HCT116 (cell line): ENCODE measurements around the gene LMAN2L. TPM values are rescaled to one million over a fixed set of nuclear protein-coding genes. Genes with fewer than 3 reads are reported as not detected.

ENCODE experiments used
- ATAC-seq: fragments of 200-7000 bp; cut with Tn5 transposase; 2 replicates; pipeline ENCODE4 v1.9.1; 2020; ENCODE audit warnings: mild to moderate bottlenecking, moderate library complexity
- BruUV-seq: library from RNA; stranded (reverse); fragments of 400-500 nt; replicated peaks from 2 replicates; lab custom pipeline; 2021; lab: Mats Ljungman, UMichigan
- CTCF ChIA-PET: fragments of 300-600 bp; sonication (Branson Sonifier 250); formaldehyde crosslinking; loops from one replicate; lab custom pipeline; 2021; ENCODE audit warnings: antibody characterized with exemption; lab: Charles Lee
- POLR2A ChIA-PET: fragments of 300-600, 350-600 bp; sonication (Branson Sonifier 250); formaldehyde crosslinking; loops from one replicate; lab custom pipeline; 2021; ENCODE audit warnings: antibody characterized with exemption; lab: Charles Lee
- RAD21 ChIA-PET, 2 experiments: fragments of 300-600 bp; sonication (Branson Sonifier 250); formaldehyde crosslinking; loops; one replicate each; lab custom pipeline; 2023; ENCODE audit warnings: low total read pairs in 2 of 2; ENCODE audit not compliant: uncharacterized antibody in 2 of 2, unreplicated experiment in 2 of 2, low non-redundant PET in 1 of 2; lab: Charles Lee
- DNase-seq: peaks from one replicate; pipeline ENCODE4 v3.0.0-alpha.2; 2010; ENCODE audit warnings: low read depth, low spot score
- H2AFZ ChIP-seq: fragments of 200-600 bp; shearing (Covaris generic), sonication (generic); 2 replicates; pipeline ENCODE4 v1.6.1; 2017; ENCODE audit warnings: low read depth, mixed run types, mixed read lengths, antibody characterized with exemption, low read length; ENCODE audit not compliant: poor library complexity, severe bottlenecking
- H3K27ac ChIP-seq: 2 replicates; pipeline ENCODE4 v1.5.1; 2012; ENCODE audit warnings: low read depth, low read length
- H3K27me3 ChIP-seq: fragments of 200-600 bp; sonication (generic); 2 replicates; pipeline ENCODE4 v1.6.1; 2016; ENCODE audit warnings: mixed run types, low read length, mixed read lengths; ENCODE audit not compliant: insufficient read depth
- H3K36me3 ChIP-seq, 2 experiments: fragments of 200-500 bp in 1 of 2; fragments of 200-600 bp in 1 of 2; sonication (Bioruptor generic) in 1 of 2; sonication (generic) in 1 of 2; 2 replicates each; pipeline versions ENCODE4 v1.5.1 to v1.6.1; 2014 to 2016; ENCODE audit warnings: low read length in 2 of 2, inconsistent platforms in 1 of 2, mixed read lengths in 1 of 2, mixed run types in 1 of 2; ENCODE audit not compliant: insufficient read depth in 2 of 2, control insufficient read depth in 1 of 2
- H3K4me1 ChIP-seq, 2 experiments: fragments of 200-600 bp in 1 of 2; sonication (generic) in 1 of 2; 2 replicates each; pipeline versions ENCODE4 v1.5.1 to v1.6.1; 2012 to 2017; ENCODE audit warnings: low read length in 2 of 2, inconsistent platforms in 1 of 2, mild to moderate bottlenecking in 1 of 2, mixed read lengths in 1 of 2, mixed run types in 1 of 2, moderate library complexity in 1 of 2; ENCODE audit not compliant: insufficient read depth in 2 of 2, control insufficient read depth in 1 of 2
- H3K4me2 ChIP-seq: fragments of 200-600 bp; sonication (generic); 2 replicates; pipeline ENCODE4 v1.6.1; 2017; ENCODE audit warnings: mixed run types, low read length, mixed read lengths
- H3K4me3 ChIP-seq, 2 experiments: fragments of 200-600 bp in 1 of 2; sonication (generic) in 1 of 2; replicated peaks in 1 of 2; 2 replicates each; pipeline ENCODE4 v1.5.1; 2011 to 2016; ENCODE audit warnings: low read length in 2 of 2, control low read depth in 1 of 2, low read depth in 1 of 2, mild to moderate bottlenecking in 1 of 2, mixed read lengths in 1 of 2, mixed run types in 1 of 2
- H3K79me2 ChIP-seq: fragments of 200-600 bp; sonication (generic); 2 replicates; pipeline ENCODE4 v1.6.1; 2017; ENCODE audit warnings: mild to moderate bottlenecking, mixed run types, low read length, moderate library complexity, mixed read lengths; ENCODE audit not compliant: insufficient read depth
- H3K9ac ChIP-seq: fragments of 200-600 bp; sonication (generic); 2 replicates; pipeline ENCODE4 v1.6.1; 2016; ENCODE audit warnings: low read length, mixed read lengths
- H3K9me2 ChIP-seq: fragments of 200-600 bp; sonication (generic), shearing (Covaris generic); 2 replicates; pipeline ENCODE4 v1.6.1; 2017; ENCODE audit warnings: mixed run types, mild to moderate bottlenecking, moderate library complexity; ENCODE audit not compliant: insufficient read depth
- H3K9me3 ChIP-seq, 2 experiments: fragments of 200-500 bp in 1 of 2; fragments of 200-600 bp in 1 of 2; sonication (Bioruptor generic) in 1 of 2; sonication (generic) in 1 of 2; 2 replicates each; pipeline ENCODE4 v1.6.1; 2014 to 2017; ENCODE audit warnings: low read length in 2 of 2, mixed read lengths in 2 of 2, inconsistent platforms in 1 of 2, low read depth in 1 of 2, mild to moderate bottlenecking in 1 of 2, mixed run types in 1 of 2, moderate library complexity in 1 of 2; ENCODE audit not compliant: control insufficient read depth in 1 of 2, insufficient read depth in 1 of 2
- H4K20me1 ChIP-seq: fragments of 200-600 bp; sonication (generic), shearing (Covaris generic); 2 replicates; pipeline ENCODE4 v1.6.1; 2017; ENCODE audit warnings: mixed run types, mild to moderate bottlenecking, moderate library complexity; ENCODE audit not compliant: insufficient read depth
- ELF1 ChIP-seq: IDR thresholded peaks from 2 replicates; pipeline ENCODE4 v1.6.1; 2012; ENCODE audit warnings: low read depth, borderline replicate concordance
- EZH2 ChIP-seq: fragments of 200-600 bp; sonication (generic); IDR thresholded peaks from 2 replicates; pipeline ENCODE4 v1.6.1; 2017; ENCODE audit warnings: antibody characterized with exemption, mixed run types
- FOSL1 ChIP-seq: IDR thresholded peaks from 2 replicates; pipeline ENCODE4 v1.6.1; 2012; ENCODE audit warnings: low read depth
- JUND ChIP-seq: IDR thresholded peaks from 2 replicates; pipeline ENCODE4 v1.6.1; 2012
- POLR2A ChIP-seq: IDR thresholded peaks from 2 replicates; pipeline ENCODE4 v1.7.0; 2011; ENCODE audit warnings: borderline replicate concordance; ENCODE audit not compliant: insufficient read depth, insufficient read length; ENCODE audit errors: extremely low read depth
- POLR2AphosphoS5 ChIP-seq: IDR thresholded peaks from 2 replicates; pipeline ENCODE4 v1.6.1; 2011; ENCODE audit warnings: mild to moderate bottlenecking, low read depth, low read length, moderate library complexity
- RAD21 ChIP-seq: IDR thresholded peaks from 2 replicates; pipeline ENCODE4 v1.6.1; 2012; ENCODE audit warnings: low read depth, mild to moderate bottlenecking
- SIN3A ChIP-seq: IDR thresholded peaks from 2 replicates; pipeline ENCODE4 v1.6.1; 2012; ENCODE audit warnings: low read depth
- ZFX ChIP-seq: fragments of 450-650 bp; IDR thresholded peaks from 2 replicates; pipeline ENCODE4 v1.6.1; 2017
- intact Hi-C: fragments of 100-400 bp; cut with micrococcal nuclease; formaldehyde crosslinking; loops from 2 replicates; pipeline ENCODE4 v1.10.0; 2022
- total RNA-seq: library from RNA; stranded (reverse); gene quantifications from one replicate; pipeline ENCODE4 v1.2.1, GENCODE V29; 2021; ENCODE audit not compliant: unreplicated experiment
- TF ChIP-seq, protein P1 (sequence below): IDR thresholded peaks from 2 replicates; pipeline ENCODE4 v1.6.1; 2012; ENCODE audit warnings: low read depth
- TF ChIP-seq, protein P2 (sequence below): IDR thresholded peaks from 2 replicates; pipeline ENCODE4 v1.6.1; 2012
- TF ChIP-seq, protein P3 (sequence below), 3 experiments: fragments of 200-600 bp in 1 of 3; sonication (generic) in 1 of 3; IDR thresholded peaks in 2 of 3; conservative IDR thresholded peaks in 1 of 3; 2 replicates each; pipeline ENCODE4 v1.5.1; 2012 to 2017; ENCODE audit warnings: low read depth in 2 of 3, low read length in 2 of 3, antibody characterized with exemption in 1 of 3, borderline replicate concordance in 1 of 3, control low read depth in 1 of 3, mild to moderate bottlenecking in 1 of 3, mixed read lengths in 1 of 3, mixed run types in 1 of 3, moderate library complexity in 1 of 3; ENCODE audit not compliant: insufficient read depth in 1 of 3
- TF ChIP-seq, protein P4 (sequence below): IDR thresholded peaks from 2 replicates; pipeline ENCODE4 v1.6.1; 2011; ENCODE audit warnings: mild to moderate bottlenecking, low read length, moderate library complexity; ENCODE audit not compliant: insufficient replicate concordance; ENCODE audit errors: extremely low read depth

LMAN2L gene
- total RNA-seq, 1 experiment from 2014 or later, result 15.2 TPM

DNA sequence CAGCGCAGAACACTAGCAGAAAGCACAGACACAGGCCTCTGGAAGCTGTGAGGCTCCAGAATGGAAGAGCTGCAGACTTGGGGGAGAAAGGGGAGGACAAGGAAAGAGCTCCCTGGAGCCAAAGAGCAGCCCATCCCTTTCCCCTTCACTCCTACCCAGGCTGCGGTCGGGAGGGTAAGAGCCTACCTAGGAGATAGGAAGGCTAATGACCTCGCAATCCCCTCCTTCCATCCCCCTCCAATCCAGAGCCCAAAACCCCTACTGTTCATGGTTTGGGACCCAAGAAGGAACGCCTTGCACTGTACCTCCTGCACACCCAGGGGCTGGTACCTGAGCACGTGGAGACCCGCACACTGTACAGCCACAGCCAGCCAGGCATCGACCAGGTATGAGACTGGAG is 39.8 kb downstream of the LMAN2L start:
- H3K9me2 ChIP-seq, result no peaks in the 10 kb centered on the region
- H3K4me3 ChIP-seq, result no peak overlapping the region
- H3K27ac ChIP-seq, result no peak overlapping the region
- H3K9me3 ChIP-seq, result no peaks in the 10 kb centered on the region
- no peak overlapping the region for H3K4me2 ChIP-seq
- ATAC-seq (no peak), DNase-seq (no peak)
- ChIA-PET RAD21 (no interaction called here), POLR2A (no interaction called here), CTCF (no interaction called here)
- intact Hi-C loops, result no loop called here
- no peak overlapping the region for H3K9ac ChIP-seq
- H3K79me2 ChIP-seq, result no peaks in the 10 kb centered on the region
- H2AFZ ChIP-seq, result no peak overlapping the region
- 0 out of 4 replicates have a peak, but pooled peaks cover 0 to 2% of the 10 kb centered on the region in 2 experiments for H3K36me3 ChIP-seq
- no peaks in the 10 kb centered on the region for H4K20me1 ChIP-seq
- H3K27me3 ChIP-seq, result no peaks in the 10 kb centered on the region
- no TSS peak for BruUV-seq
- TF ChIP-seq FOSL1 (no peak), JUND (no peak), POLR2A (no peak), POLR2AphosphoS5 (no peak), ZFX (no peak)
- TF ChIP-seq, protein P1, sequence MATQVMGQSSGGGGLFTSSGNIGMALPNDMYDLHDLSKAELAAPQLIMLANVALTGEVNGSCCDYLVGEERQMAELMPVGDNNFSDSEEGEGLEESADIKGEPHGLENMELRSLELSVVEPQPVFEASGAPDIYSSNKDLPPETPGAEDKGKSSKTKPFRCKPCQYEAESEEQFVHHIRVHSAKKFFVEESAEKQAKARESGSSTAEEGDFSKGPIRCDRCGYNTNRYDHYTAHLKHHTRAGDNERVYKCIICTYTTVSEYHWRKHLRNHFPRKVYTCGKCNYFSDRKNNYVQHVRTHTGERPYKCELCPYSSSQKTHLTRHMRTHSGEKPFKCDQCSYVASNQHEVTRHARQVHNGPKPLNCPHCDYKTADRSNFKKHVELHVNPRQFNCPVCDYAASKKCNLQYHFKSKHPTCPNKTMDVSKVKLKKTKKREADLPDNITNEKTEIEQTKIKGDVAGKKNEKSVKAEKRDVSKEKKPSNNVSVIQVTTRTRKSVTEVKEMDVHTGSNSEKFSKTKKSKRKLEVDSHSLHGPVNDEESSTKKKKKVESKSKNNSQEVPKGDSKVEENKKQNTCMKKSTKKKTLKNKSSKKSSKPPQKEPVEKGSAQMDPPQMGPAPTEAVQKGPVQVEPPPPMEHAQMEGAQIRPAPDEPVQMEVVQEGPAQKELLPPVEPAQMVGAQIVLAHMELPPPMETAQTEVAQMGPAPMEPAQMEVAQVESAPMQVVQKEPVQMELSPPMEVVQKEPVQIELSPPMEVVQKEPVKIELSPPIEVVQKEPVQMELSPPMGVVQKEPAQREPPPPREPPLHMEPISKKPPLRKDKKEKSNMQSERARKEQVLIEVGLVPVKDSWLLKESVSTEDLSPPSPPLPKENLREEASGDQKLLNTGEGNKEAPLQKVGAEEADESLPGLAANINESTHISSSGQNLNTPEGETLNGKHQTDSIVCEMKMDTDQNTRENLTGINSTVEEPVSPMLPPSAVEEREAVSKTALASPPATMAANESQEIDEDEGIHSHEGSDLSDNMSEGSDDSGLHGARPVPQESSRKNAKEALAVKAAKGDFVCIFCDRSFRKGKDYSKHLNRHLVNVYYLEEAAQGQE, result no peak
- TF ChIP-seq, protein P2, sequence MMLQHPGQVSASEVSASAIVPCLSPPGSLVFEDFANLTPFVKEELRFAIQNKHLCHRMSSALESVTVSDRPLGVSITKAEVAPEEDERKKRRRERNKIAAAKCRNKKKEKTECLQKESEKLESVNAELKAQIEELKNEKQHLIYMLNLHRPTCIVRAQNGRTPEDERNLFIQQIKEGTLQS, result no peak
- H3K4me1 ChIP-seq, result no peaks in the 10 kb centered on the region

DNA sequence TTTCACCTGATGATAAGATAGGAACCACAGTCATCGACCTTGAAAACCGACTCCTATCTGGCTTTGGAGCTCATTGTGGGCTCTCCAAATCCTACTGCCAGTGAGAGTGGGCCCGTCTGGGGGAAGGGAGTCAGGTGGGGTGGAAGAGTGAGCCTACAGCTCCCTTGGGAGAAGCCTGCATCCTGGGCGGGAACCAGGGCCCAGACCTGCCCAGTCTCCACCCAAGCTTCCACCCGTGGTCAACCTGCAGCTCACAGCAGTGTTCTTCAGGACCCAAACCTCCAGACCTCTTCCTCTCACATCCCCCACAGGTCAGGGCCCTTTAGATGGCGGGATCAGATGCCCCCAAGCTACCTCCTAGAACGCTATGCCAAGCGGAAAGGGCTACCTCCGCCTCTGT is 40.2 kb downstream of the LMAN2L start:
- H3K9ac ChIP-seq, result no peak overlapping the region
- H4K20me1 ChIP-seq, result no peaks in the 10 kb centered on the region
- H3K9me2 ChIP-seq, result no peaks in the 10 kb centered on the region
- POLR2A ChIA-PET, result no interaction called here
- H3K27me3 ChIP-seq, result no peaks in the 10 kb centered on the region
- no peak overlapping the region for H3K27ac ChIP-seq
- TF ChIP-seq, protein P3, sequence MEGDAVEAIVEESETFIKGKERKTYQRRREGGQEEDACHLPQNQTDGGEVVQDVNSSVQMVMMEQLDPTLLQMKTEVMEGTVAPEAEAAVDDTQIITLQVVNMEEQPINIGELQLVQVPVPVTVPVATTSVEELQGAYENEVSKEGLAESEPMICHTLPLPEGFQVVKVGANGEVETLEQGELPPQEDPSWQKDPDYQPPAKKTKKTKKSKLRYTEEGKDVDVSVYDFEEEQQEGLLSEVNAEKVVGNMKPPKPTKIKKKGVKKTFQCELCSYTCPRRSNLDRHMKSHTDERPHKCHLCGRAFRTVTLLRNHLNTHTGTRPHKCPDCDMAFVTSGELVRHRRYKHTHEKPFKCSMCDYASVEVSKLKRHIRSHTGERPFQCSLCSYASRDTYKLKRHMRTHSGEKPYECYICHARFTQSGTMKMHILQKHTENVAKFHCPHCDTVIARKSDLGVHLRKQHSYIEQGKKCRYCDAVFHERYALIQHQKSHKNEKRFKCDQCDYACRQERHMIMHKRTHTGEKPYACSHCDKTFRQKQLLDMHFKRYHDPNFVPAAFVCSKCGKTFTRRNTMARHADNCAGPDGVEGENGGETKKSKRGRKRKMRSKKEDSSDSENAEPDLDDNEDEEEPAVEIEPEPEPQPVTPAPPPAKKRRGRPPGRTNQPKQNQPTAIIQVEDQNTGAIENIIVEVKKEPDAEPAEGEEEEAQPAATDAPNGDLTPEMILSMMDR (IDR thresholded peaks at IDR 0.05 in 2 of 3, conservative IDR thresholded peaks at IDR 0.05 in 1 of 3; ENCODE audit: borderline replicate concordance in 1 of 3, insufficient read depth in 1 of 3, low read depth in 2 of 3, low read length in 2 of 3), result no peak
- no peak for TF ChIP-seq EZH2
- TF ChIP-seq SIN3A, result no peak
- TF ChIP-seq, protein P4, sequence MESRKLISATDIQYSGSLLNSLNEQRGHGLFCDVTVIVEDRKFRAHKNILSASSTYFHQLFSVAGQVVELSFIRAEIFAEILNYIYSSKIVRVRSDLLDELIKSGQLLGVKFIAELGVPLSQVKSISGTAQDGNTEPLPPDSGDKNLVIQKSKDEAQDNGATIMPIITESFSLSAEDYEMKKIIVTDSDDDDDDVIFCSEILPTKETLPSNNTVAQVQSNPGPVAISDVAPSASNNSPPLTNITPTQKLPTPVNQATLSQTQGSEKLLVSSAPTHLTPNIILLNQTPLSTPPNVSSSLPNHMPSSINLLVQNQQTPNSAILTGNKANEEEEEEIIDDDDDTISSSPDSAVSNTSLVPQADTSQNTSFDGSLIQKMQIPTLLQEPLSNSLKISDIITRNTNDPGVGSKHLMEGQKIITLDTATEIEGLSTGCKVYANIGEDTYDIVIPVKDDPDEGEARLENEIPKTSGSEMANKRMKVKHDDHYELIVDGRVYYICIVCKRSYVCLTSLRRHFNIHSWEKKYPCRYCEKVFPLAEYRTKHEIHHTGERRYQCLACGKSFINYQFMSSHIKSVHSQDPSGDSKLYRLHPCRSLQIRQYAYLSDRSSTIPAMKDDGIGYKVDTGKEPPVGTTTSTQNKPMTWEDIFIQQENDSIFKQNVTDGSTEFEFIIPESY, result no peak
- no peak for TF ChIP-seq RAD21
- TF ChIP-seq ELF1, result no peak
- H3K4me2 ChIP-seq, result no peak overlapping the region
- H3K4me3 ChIP-seq, result no peak overlapping the region
- no peak overlapping the region for H2AFZ ChIP-seq
- H3K79me2 ChIP-seq, result no peaks in the 10 kb centered on the region
- intact Hi-C loops, result no loop called here
- no peak for DNase-seq
- no peak for ATAC-seq
- no peaks in the 10 kb centered on the region for H3K9me3 ChIP-seq
- H3K4me1 ChIP-seq, result no peaks in the 10 kb centered on the region
- no peaks in the 10 kb centered on the region for H3K36me3 ChIP-seq
- RAD21 ChIA-PET, result no interaction called here
- CTCF ChIA-PET, result no interaction called here
- no TSS peak for BruUV-seq
